ENCODE measurements around the gene MIAT.

MIAT gene

DNA sequence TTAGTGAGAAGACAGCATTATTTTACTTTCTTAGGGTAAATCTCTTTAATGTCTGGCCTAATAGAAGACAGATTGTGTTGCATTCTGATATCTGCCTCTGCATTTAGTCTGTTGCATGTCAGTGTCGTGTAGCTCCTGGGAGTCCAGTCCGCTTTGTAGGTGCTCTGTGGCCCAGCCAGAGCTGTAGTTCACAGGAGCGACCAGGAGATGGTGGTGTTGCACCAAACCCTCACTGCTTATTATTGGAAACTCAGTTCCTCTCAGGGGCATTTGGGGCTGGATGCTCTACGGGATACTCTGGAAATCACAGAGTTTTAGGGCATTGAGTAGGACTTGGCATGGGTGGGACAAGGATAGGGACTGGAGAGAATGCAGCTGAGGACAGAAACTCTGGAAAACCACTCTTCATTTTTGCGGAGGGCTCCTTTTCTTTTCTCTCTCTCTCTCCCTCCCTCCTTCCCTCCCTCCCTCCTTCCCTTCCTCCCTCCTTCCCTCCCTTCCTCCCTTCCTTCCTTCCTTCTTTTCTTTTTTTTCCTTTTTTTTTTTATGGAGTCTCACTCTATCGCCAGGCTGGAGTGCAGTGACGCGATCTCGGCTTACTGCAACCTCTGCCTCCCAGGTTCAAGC, 21.7 kb downstream of the MIAT start:
- Histone ChIP-seq H3K79me2 (ENCODE audit: control insufficient read depth, insufficient read depth, low read length, unreplicated experiment) (peaks cover 21% of the 10 kb centered on the region), H3K27me3 (ENCODE audit: insufficient read depth, low read length) (no peaks in the 10 kb centered on the region), H2AFZ (ENCODE audit: low read length, unreplicated experiment) (no peak overlapping the region), H3K36me3 (ENCODE audit: insufficient read depth, low read length) (no peaks in the 10 kb centered on the region), H3K27ac (ENCODE audit: low read depth, low read length) (no peak overlapping the region), H3K4me3 (ENCODE audit: low read depth, low read length) (no peak overlapping the region), H3K4me1 (ENCODE audit: control insufficient read depth, insufficient read depth, low read length, unreplicated experiment) (peaks cover 22% of the 10 kb centered on the region)

DNA sequence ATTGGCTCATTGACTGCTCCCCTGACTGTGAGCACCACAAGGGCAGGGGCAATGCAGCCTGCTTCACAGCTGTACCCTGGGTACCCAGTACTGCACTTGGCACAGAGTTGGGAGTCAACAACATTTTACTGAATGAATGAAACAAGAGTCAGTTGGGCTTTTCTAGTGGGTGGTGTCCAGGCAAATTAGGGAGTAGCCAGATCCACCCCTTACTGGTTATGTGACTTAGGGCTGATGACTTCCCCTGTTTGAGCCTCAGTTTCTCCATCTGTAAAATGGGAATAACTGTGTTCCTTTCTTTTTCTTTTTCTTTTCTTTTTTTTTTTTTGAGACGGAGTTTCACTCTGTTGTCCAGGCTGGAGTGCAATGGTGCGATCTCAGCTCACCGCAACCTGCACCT, 23.1 kb downstream of the MIAT start:
- Histone ChIP-seq H3K27ac (ENCODE audit: low read depth, low read length) (no peak overlapping the region), H3K36me3 (ENCODE audit: insufficient read depth, low read length) (no peaks in the 10 kb centered on the region), H3K27me3 (ENCODE audit: insufficient read depth, low read length) (no peaks in the 10 kb centered on the region), H3K79me2 (ENCODE audit: control insufficient read depth, insufficient read depth, low read length, unreplicated experiment) (peaks cover 8% of the 10 kb centered on the region), H3K4me3 (ENCODE audit: low read depth, low read length) (no peak overlapping the region), H2AFZ (ENCODE audit: low read length, unreplicated experiment) (no peak overlapping the region), H3K4me1 (ENCODE audit: control insufficient read depth, insufficient read depth, low read length, unreplicated experiment) (peaks cover 13% of the 10 kb centered on the region)

GRCh38 chr22:26681395-26681821, 24.0 kb downstream of the MIAT start:
- Histone ChIP-seq H3K79me2 (ENCODE audit: control insufficient read depth, insufficient read depth, low read length, unreplicated experiment) (peaks cover 4% of the 10 kb centered on the region), H3K27ac (ENCODE audit: low read depth, low read length) (peak overlapping the region; percentile 52), H3K27me3 (ENCODE audit: insufficient read depth, low read length) (no peaks in the 10 kb centered on the region), H2AFZ (ENCODE audit: low read length, unreplicated experiment) (no peak overlapping the region), H3K36me3 (ENCODE audit: insufficient read depth, low read length) (no peaks in the 10 kb centered on the region), H3K4me1 (ENCODE audit: control insufficient read depth, insufficient read depth, low read length, unreplicated experiment) (peaks cover 13% of the 10 kb centered on the region), H3K4me3 (ENCODE audit: low read depth, low read length) (no peak overlapping the region)

- Histone ChIP-seq H3K79me2 (ENCODE audit: control insufficient read depth, insufficient read depth, low read length, unreplicated experiment) (peaks cover 4% of the 10 kb centered on the region), H3K36me3 (ENCODE audit: insufficient read depth, low read length) (no peaks in the 10 kb centered on the region), H2AFZ (ENCODE audit: low read length, unreplicated experiment) (no peak overlapping the region), H3K4me1 (ENCODE audit: control insufficient read depth, insufficient read depth, low read length, unreplicated experiment) (peaks cover 13% of the 10 kb centered on the region), H3K27me3 (ENCODE audit: insufficient read depth, low read length) (no peaks in the 10 kb centered on the region), H3K27ac (ENCODE audit: low read depth, low read length) (no peak overlapping the region), H3K4me3 (ENCODE audit: low read depth, low read length) (no peak overlapping the region)
Measured at GRCh38 chr22:26684168-26684567, 26.8 kb downstream of the MIAT start.

GRCh38 chr22:26685601-26686000, 28.2 kb downstream of the MIAT start:
- H3K27me3 ChIP-seq (ENCODE audit: insufficient read depth, low read length) = no peaks in the 10 kb centered on the region
- no peak overlapping the region for H3K4me3 ChIP-seq (ENCODE audit: low read depth, low read length)
- H2AFZ ChIP-seq (ENCODE audit: low read length, unreplicated experiment) = no peak overlapping the region
- no peak overlapping the region for H3K27ac ChIP-seq (ENCODE audit: low read depth, low read length)
- no peaks in the 10 kb centered on the region for H3K36me3 ChIP-seq (ENCODE audit: insufficient read depth, low read length)
- no peaks in the 10 kb centered on the region for H3K79me2 ChIP-seq (ENCODE audit: control insufficient read depth, insufficient read depth, low read length, unreplicated experiment)
- peaks cover 13% of the 10 kb centered on the region for H3K4me1 ChIP-seq (ENCODE audit: control insufficient read depth, insufficient read depth, low read length, unreplicated experiment)

GRCh38 chr22:26687439-26687838, 30.1 kb downstream of the MIAT start:
- Histone ChIP-seq H3K27me3 (ENCODE audit: insufficient read depth, low read length) (no peaks in the 10 kb centered on the region), H3K79me2 (ENCODE audit: control insufficient read depth, insufficient read depth, low read length, unreplicated experiment) (no peaks in the 10 kb centered on the region), H3K4me3 (ENCODE audit: low read depth, low read length) (no peak overlapping the region), H3K36me3 (ENCODE audit: insufficient read depth, low read length) (no peaks in the 10 kb centered on the region), H2AFZ (ENCODE audit: low read length, unreplicated experiment) (no peak overlapping the region), H3K27ac (ENCODE audit: low read depth, low read length) (no peak overlapping the region), H3K4me1 (ENCODE audit: control insufficient read depth, insufficient read depth, low read length, unreplicated experiment) (no peaks in the 10 kb centered on the region)

- Histone ChIP-seq H3K27me3 (ENCODE audit: insufficient read depth, low read length) (no peaks in the 10 kb centered on the region), H3K4me3 (ENCODE audit: low read depth, low read length) (no peak overlapping the region), H3K4me1 (ENCODE audit: control insufficient read depth, insufficient read depth, low read length, unreplicated experiment) (no peaks in the 10 kb centered on the region), H2AFZ (ENCODE audit: low read length, unreplicated experiment) (no peak overlapping the region), H3K79me2 (ENCODE audit: control insufficient read depth, insufficient read depth, low read length, unreplicated experiment) (no peaks in the 10 kb centered on the region), H3K36me3 (ENCODE audit: insufficient read depth, low read length) (no peaks in the 10 kb centered on the region), H3K27ac (ENCODE audit: low read depth, low read length) (no peak overlapping the region)
Measured at GRCh38 chr22:26689513-26690301, 32.3 kb downstream of the MIAT start.

DNA sequence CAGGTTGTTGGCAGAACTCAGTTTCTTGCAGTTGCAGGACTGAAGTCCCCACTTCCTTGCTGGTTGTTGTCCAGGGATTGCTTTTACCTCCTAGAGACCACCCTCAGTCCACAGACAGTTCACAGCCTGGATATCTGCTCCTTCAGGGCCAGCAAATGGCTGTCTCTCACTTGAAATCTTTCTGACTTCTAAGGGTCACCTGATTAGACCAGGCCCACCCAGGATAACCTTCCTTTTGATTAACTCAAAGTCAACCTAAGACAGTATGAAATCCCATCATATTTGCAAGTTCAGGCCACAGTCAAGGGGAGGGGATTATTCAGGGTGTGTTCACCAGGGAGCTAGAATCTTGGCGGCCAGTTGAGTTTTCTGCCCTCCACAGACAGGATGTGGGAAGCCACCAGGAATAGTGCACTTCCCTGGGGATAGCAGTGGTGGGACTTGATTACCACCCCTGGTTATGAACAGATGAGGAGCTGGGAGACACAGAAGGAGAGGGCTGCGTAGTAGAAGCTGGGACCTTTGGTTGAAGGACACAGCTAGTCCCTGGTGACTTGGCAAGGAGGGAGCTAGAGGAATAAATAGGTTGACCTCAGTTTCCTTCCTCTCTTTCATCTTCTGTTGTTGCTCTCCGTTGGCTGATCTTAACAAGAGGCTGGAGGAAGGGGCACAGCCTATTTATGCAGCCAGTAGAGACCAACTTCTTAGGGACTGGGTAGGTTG, 33.4 kb downstream of the MIAT start:
- H2AFZ ChIP-seq (ENCODE audit: low read length, unreplicated experiment) = no peak overlapping the region
- H3K27ac ChIP-seq (ENCODE audit: low read depth, low read length) = no peak overlapping the region
- no peaks in the 10 kb centered on the region for H3K27me3 ChIP-seq (ENCODE audit: insufficient read depth, low read length)
- no peak overlapping the region for H3K4me3 ChIP-seq (ENCODE audit: low read depth, low read length)
- peaks cover 3% of the 10 kb centered on the region for H3K4me1 ChIP-seq (ENCODE audit: control insufficient read depth, insufficient read depth, low read length, unreplicated experiment)
- no peaks in the 10 kb centered on the region for H3K79me2 ChIP-seq (ENCODE audit: control insufficient read depth, insufficient read depth, low read length, unreplicated experiment)
- H3K36me3 ChIP-seq (ENCODE audit: insufficient read depth, low read length) = no peaks in the 10 kb centered on the region

DNA sequence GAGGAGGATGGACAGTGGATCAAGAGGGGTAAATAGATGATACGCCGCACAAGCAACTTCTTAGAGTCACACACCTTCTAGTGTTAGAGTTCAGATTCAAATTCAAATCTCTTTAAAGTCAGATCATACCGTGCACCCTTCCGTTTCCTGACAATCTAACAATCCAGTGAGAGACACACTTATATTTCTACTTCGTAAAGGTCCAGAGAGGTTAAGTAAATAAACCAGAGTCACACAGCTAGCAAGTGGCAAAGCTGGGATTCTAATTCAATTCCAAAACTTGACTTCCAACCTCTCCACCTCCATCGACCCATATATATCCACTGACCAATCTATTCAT, 34.0 kb downstream of the MIAT start:
- H2AFZ ChIP-seq (ENCODE audit: low read length, unreplicated experiment) = no peak overlapping the region
- no peak overlapping the region for H3K27ac ChIP-seq (ENCODE audit: low read depth, low read length)
- no peak overlapping the region for H3K4me3 ChIP-seq (ENCODE audit: low read depth, low read length)
- no peaks in the 10 kb centered on the region for H3K36me3 ChIP-seq (ENCODE audit: insufficient read depth, low read length)
- no peaks in the 10 kb centered on the region for H3K79me2 ChIP-seq (ENCODE audit: control insufficient read depth, insufficient read depth, low read length, unreplicated experiment)
- H3K27me3 ChIP-seq (ENCODE audit: insufficient read depth, low read length) = no peaks in the 10 kb centered on the region
- peaks cover 3% of the 10 kb centered on the region for H3K4me1 ChIP-seq (ENCODE audit: control insufficient read depth, insufficient read depth, low read length, unreplicated experiment)

DNA sequence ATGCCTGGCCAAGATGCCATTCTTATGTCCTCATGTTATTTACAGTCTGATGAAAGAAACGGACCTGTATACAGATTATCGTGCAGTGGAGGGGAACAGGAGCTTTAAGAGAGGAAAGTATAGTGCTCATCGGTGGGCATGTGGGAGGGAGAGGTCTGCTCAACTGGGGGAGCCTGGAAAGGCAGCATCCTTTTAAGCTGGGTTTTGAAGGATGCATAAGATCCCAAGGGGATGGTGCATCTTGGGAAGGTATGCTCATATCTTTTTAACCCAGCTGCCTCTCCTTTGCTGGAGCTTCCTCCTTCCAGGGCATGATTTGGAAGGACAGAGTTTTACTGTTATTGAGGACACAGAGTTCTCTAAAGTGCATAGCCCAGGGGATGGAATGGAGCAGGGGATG, 34.8 kb downstream of the MIAT start:
- Histone ChIP-seq H2AFZ (ENCODE audit: low read length, unreplicated experiment) (no peak overlapping the region), H3K4me3 (ENCODE audit: low read depth, low read length) (no peak overlapping the region), H3K4me1 (ENCODE audit: control insufficient read depth, insufficient read depth, low read length, unreplicated experiment) (peaks cover 3% of the 10 kb centered on the region), H3K79me2 (ENCODE audit: control insufficient read depth, insufficient read depth, low read length, unreplicated experiment) (no peaks in the 10 kb centered on the region), H3K27ac (ENCODE audit: low read depth, low read length) (no peak overlapping the region), H3K36me3 (ENCODE audit: insufficient read depth, low read length) (no peaks in the 10 kb centered on the region), H3K27me3 (ENCODE audit: insufficient read depth, low read length) (no peaks in the 10 kb centered on the region)

DNA sequence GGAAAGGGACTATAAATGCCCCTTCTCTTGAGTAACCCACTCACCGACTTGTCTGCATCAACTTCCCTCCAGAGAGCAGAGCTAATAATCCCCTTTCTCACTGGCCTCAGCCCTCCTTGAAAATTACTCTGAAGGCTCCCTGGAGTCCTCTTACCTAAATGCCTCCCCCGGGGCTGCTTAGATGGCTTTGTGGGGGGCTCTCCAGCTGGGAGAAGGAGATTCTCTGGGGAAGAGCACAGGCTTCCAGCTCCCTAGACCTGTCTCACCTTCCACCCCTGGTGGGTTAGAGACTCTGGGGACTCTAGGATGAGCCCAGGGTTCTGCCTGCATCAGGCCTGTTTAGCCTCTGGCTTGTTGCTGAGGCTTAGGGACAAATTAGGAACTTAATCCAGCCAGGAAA, 39.8 kb downstream of the MIAT start:
- H3K79me2 ChIP-seq (ENCODE audit: control insufficient read depth, insufficient read depth, low read length, unreplicated experiment) = no peaks in the 10 kb centered on the region
- no peak overlapping the region for H3K4me3 ChIP-seq (ENCODE audit: low read depth, low read length)
- no peaks in the 10 kb centered on the region for H3K36me3 ChIP-seq (ENCODE audit: insufficient read depth, low read length)
- no peaks in the 10 kb centered on the region for H3K27me3 ChIP-seq (ENCODE audit: insufficient read depth, low read length)
- H2AFZ ChIP-seq (ENCODE audit: low read length, unreplicated experiment) = no peak overlapping the region
- no peak overlapping the region for H3K27ac ChIP-seq (ENCODE audit: low read depth, low read length)
- peaks cover 3% of the 10 kb centered on the region for H3K4me1 ChIP-seq (ENCODE audit: control insufficient read depth, insufficient read depth, low read length, unreplicated experiment)
